ENCODE measurements around the gene CCNK. TPM values are rescaled to one million over a fixed set of nuclear protein-coding genes. Genes with fewer than 3 reads are reported as not detected.

Gene CCNK
- total RNA-seq, 2 donors from 2014 or later: 86.1 to 88.5 TPM

DNA sequence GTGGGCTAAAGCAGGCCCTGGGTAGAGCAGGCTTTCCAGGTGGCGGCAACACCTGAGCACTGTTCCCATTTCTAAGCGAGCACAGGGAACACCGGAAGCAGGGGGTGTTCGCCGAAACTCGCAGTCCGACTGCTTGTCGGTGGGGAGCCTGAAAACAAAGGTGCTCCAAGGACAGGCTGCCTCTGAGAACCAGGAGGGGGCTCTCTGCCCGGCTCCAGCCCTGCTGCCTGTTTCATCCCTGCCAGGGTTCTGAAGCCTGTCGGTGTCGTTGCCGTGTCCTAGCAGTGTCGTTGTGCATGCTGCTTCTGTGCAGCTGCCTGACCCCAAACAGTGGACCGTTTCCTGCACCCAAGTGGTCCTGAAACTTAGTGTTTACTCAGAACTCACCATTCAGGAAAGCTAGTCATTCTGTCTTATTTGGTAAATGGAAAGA, 21.8 kb downstream of the CCNK start:
- Mint-ChIP-seq H3K9me3 (no peaks in the 10 kb centered on the region), H3K36me3 (ENCODE audit: insufficient read depth in 2 of 2) (peaks cover 9 to 17% of the 10 kb centered on the region in 2 donors), H3K27me3 (ENCODE audit: low read depth) (no peaks in the 10 kb centered on the region), H3K27ac (peak overlapping the region; percentile 29), H3K4me1 (ENCODE audit: low read depth) (peaks cover 4% of the 10 kb centered on the region), H3K4me3 (no peak overlapping the region)
- no peak for DNase-seq
- peak in 1 of 2 donors; percentile 32 for ATAC-seq (replicated peaks in 1 of 2)

DNA sequence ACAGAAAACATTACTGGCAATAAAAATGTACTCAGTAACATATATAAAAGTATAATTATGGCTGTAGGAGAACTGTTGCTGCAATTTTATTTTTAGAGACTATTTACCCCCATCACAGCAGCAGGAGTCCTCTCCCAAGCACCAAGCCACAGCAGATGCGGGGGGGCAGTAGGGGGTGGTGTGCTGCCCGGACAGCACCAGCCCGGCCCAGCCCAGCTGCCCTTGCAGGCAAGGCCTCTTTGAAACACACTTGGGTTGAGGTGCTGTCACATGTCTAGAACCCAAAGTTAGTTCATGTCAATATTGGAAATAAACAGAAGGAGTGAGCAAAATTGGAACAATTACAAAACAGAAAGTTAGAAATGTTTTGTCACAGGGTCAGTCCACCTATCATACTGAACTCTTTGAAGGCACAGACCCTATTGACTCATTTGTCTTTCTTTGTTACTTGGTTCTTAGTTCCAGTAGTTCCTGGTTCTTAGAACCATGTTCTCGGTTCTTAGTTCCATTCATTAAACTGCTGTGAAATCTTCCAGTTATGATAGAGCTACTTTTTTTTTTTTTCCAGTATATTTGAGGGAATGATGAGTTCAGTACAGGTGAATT, 22.7 kb downstream of the CCNK start:
- peaks cover 4% of the 10 kb centered on the region for H3K4me1 Mint-ChIP-seq (ENCODE audit: low read depth)
- no peaks in the 10 kb centered on the region for H3K27me3 Mint-ChIP-seq (ENCODE audit: low read depth)
- ATAC-seq (replicated peaks in 1 of 2) (peak; percentile 37 to 71), DNase-seq (no peak)
- peak overlapping the region; percentile 76 for H3K27ac Mint-ChIP-seq
- no peak overlapping the region for H3K4me3 Mint-ChIP-seq
- no peaks in the 10 kb centered on the region for H3K9me3 Mint-ChIP-seq
- H3K36me3 Mint-ChIP-seq (ENCODE audit: insufficient read depth in 2 of 2): peaks cover 9 to 17% of the 10 kb centered on the region in 2 donors

DNA sequence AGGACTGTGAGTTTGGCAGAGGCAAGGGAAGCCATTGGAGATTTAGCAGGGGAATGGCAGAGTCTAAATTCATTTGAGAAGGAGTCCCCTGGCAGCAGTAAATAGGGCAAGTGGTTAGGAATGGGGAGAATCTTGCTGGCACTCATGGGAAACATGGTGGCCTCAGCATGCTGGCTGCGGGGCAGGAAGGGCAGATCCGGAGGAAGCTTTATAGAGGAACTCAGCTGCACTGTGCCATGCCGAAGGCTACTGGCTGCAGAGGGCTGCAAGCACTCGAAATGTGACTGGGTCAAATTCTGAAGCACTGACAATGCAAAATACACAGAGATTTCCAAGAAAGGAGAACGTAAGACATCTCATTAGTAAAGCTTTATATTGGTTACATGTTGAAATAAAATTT, 23.9 kb downstream of the CCNK start:
- Mint-ChIP-seq H3K4me3 (no peak overlapping the region), H3K4me1 (ENCODE audit: low read depth) (peaks cover 4% of the 10 kb centered on the region), H3K27ac (peak overlapping the region; percentile 1), H3K27me3 (ENCODE audit: low read depth) (no peaks in the 10 kb centered on the region), H3K36me3 (ENCODE audit: insufficient read depth in 2 of 2) (peaks cover 9 to 17% of the 10 kb centered on the region in 2 donors), H3K9me3 (no peaks in the 10 kb centered on the region)
- DNase-seq (no peak), ATAC-seq (replicated peaks in 1 of 2) (no peak)

DNA sequence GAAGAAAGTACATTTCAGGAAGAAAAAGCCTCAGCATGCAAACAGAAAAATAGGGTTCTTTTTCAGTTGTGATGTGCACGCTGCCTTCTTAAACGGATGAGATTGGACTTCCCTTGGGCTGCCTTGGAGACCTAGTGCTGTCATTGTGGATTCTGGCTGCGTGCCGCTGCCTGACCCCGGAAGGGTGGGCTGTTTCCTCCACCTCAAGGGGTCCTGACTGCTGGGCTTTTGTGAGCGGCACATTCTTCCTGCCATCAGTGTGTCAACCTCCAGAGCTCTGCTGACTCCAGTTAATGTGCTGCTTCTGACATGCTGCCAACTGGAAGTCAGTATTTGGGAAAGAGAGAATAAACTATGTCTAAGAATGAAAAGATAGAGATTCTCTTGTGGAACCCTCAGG, 25.1 kb downstream of the CCNK start:
- Mint-ChIP-seq H3K27ac (no peak overlapping the region), H3K9me3 (no peaks in the 10 kb centered on the region), H3K36me3 (ENCODE audit: insufficient read depth in 2 of 2) (peaks cover 7 to 14% of the 10 kb centered on the region in 2 donors), H3K4me3 (no peak overlapping the region), H3K4me1 (ENCODE audit: low read depth) (peaks cover 4% of the 10 kb centered on the region), H3K27me3 (ENCODE audit: low read depth) (no peaks in the 10 kb centered on the region)
- DNase-seq: no peak
- ATAC-seq (replicated peaks in 1 of 2): no peak

DNA sequence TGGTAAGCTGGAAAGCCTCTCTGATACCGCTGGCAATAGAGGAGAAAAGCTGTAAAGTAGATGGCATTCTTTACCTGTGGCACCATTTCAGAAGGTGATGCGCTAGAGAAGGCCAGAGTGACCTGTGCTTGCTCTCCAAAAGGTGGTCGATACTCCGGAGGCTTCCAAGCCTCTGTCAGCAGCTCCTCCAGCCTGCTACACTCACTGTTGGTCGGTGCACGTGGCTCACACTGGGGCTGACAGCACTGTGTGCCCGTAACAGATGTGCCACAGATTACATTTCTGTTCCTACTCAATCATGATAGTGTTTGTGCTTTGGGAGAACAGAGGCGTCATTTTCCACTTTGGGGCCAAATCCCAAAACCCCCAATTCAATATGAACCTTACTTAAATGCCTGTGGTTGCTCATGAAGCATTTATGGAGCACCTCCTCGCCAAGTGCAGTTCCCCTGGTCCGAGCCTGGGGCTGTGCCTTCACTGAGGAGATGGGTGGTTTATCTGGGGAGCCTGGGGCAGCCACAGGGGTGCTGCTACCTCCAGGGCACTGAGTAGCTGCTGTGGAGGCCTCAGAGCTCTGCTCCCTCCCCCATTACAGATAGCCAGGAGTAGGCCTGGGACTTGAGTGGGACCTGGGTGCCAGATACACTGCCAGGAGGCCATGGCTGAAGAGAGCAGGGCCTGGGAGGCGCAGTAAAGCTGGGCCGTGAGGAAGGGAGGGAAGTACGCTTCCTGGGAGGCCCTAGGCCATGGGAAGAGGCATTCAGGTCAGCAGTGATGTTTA, 26.8 kb downstream of the CCNK start:
- H3K36me3 Mint-ChIP-seq (ENCODE audit: insufficient read depth in 2 of 2): peaks cover 5 to 14% of the 10 kb centered on the region in 2 donors
- ATAC-seq (replicated peaks in 1 of 2): no peak
- H3K4me1 Mint-ChIP-seq (ENCODE audit: low read depth): peaks cover 4% of the 10 kb centered on the region
- H3K27ac Mint-ChIP-seq: peak overlapping the region; percentile 21
- H3K9me3 Mint-ChIP-seq: no peaks in the 10 kb centered on the region
- DNase-seq: no peak
- no peak overlapping the region for H3K4me3 Mint-ChIP-seq
- no peaks in the 10 kb centered on the region for H3K27me3 Mint-ChIP-seq (ENCODE audit: low read depth)

DNA sequence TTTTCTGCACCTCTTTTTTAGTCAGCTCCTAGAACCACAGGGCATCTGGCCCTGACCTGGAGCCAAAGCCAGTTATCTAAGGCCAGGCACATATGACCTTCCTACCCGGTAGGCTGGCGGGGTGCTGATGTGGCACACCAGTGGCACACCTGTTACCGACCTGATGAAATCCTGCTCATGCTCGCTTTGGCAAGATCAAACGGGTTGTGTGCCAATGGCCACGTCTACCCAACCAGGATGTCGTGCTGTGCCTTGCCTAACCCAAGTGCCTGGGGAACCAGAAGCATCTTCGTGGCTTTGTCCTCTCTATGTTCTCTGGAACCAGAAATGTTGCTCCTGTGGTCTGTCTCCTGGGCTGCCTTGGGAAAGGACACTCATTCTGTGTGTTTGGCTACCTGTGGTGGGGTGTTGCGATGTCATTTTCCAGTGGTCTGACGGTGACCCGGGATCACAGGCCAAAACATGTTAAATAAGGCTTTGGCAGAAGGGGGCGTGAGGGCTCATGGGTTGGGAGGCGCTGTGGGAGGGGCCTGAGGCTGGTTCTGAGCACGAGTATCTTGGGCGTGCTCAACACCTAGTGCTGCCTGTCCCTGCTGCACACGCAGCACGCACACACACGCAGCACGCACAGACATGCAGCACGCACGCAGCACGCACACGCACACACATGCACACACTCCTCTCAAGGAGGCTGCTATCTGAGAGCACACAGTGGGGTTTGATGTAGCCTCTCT, 27.9 kb downstream of the CCNK start:
- DNase-seq (no peak), ATAC-seq (replicated peaks in 1 of 2) (no peak)
- Mint-ChIP-seq H3K36me3 (ENCODE audit: insufficient read depth in 2 of 2) (peaks cover 5 to 12% of the 10 kb centered on the region in 2 donors), H3K27me3 (ENCODE audit: low read depth) (no peaks in the 10 kb centered on the region), H3K4me3 (no peak overlapping the region), H3K4me1 (ENCODE audit: low read depth) (no peaks in the 10 kb centered on the region), H3K27ac (no peak overlapping the region), H3K9me3 (no peaks in the 10 kb centered on the region)

DNA sequence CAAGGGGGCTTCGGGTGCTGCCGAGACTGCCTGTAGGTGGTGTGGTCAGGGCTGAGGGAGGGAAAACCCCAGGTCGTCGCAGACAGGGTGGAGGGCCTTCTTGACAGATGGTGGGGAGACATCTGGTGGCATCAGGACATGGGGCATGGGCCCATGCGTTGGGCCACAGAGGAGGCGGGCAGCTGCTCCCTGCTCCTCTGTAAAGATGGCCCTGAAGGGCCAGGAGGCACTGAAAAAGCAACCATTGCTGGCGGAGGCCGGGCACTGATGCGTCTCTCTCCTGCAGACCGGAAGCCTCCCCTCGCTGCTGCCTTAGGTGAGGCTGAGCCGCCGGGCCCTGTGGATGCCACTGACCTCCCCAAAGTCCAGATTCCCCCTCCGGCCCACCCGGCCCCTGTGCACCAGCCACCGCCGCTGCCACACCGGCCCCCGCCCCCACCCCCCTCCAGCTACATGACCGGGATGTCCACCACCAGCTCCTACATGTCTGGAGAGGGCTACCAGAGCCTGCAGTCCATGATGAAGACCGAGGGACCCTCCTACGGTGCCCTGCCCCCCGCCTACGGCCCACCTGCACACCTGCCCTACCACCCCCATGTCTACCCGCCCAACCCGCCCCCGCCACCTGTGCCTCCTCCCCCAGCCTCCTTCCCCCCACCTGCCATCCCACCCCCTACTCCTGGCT, 28.8 kb downstream of the CCNK start:
- Mint-ChIP-seq H3K4me1 (ENCODE audit: low read depth) (no peaks in the 10 kb centered on the region), H3K27ac (no peak overlapping the region), H3K36me3 (ENCODE audit: insufficient read depth in 2 of 2) (peaks cover under 1 to 6% of the 10 kb centered on the region in 2 donors), H3K27me3 (ENCODE audit: low read depth) (no peaks in the 10 kb centered on the region), H3K9me3 (no peaks in the 10 kb centered on the region), H3K4me3 (no peak overlapping the region)
- DNase-seq (no peak), ATAC-seq (replicated peaks in 1 of 2) (no peak)

DNA sequence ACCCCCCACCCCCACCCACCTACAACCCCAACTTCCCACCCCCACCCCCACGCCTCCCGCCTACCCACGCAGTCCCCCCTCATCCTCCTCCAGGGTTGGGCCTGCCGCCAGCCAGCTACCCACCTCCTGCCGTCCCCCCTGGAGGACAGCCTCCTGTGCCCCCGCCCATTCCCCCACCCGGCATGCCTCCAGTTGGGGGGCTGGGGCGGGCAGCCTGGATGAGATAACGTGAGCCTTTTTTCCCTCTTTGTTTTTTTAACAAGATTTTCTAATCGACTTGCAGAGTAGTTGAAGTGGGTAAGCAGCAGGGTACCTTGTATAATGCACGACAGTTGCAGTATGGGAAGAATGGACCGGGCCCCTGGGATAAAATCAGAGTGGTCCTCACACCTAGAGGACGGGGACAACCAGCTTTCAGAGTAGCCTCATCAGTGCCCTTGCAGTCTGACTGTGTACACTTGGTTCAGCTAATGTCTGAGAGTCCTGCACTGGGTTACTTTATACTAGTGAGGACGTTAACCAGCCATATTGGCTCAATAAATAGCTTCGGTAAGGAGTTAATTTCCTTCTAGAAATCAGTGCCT, 29.4 kb downstream of the CCNK start:
- H3K4me3 Mint-ChIP-seq: no peak overlapping the region
- no peak for ATAC-seq (replicated peaks in 1 of 2)
- H3K27me3 Mint-ChIP-seq (ENCODE audit: low read depth): no peaks in the 10 kb centered on the region
- peaks cover 0 to 4% of the 10 kb centered on the region in 2 donors for H3K36me3 Mint-ChIP-seq (ENCODE audit: insufficient read depth in 2 of 2)
- DNase-seq: no peak
- no peaks in the 10 kb centered on the region for H3K9me3 Mint-ChIP-seq
- no peak overlapping the region for H3K27ac Mint-ChIP-seq
- no peaks in the 10 kb centered on the region for H3K4me1 Mint-ChIP-seq (ENCODE audit: low read depth)

DNA sequence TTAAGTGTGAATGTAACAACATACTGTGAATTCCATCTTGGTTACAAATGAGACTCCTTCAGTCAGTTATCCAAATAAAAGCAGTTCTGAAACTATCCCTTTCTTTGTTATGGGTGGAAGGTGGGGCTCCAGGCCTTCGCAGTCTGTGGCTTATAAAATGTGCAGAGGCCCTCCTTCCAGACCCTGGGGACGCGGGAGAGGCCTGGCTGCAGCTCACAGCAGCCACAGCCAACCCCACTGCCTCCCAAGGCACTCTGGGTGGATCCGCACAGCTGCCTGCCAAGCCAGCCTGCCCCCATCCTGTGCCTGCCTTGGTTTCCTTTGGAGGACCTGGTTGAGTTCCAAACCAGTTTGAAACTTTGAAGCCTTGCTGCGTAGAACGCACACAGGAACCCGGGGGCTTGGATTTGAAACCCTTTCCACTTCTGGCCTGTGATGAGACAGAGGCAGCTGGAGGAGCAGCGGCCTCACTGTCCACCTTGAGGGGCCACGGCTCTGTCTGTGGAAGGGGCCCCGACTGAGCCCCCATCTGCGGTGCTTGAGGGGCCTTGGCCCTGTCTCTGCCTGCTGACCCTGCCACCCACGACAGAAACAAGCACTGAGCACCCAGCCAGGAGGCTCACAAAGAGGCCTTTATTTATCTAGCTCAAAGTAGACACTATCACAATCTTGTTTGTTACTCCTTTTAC, 30.4 kb downstream of the CCNK start:
- H3K36me3 Mint-ChIP-seq (ENCODE audit: insufficient read depth in 2 of 2): peaks cover 0 to 4% of the 10 kb centered on the region in 2 donors
- no peak for ATAC-seq (replicated peaks in 1 of 2)
- no peak for DNase-seq

DNA sequence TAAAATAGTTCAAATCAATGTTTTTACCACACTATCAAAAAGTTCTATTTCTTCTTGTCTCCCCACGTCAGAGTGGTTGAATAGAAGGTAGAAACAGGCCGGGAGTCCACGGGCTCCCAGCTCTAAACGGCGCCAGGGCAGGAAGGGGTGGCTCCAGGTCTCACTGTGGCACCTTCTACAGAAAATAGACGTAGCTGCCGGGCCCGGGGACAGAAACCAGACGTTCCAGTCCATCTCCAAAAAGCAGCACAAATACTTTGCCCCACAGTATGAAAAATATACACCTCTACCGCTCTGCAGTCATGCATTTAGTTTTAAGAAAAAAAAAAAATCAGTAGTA, 30.9 kb downstream of the CCNK start:
- Mint-ChIP-seq H3K4me1 (ENCODE audit: low read depth) (no peaks in the 10 kb centered on the region), H3K27ac (peak overlapping the region; percentile 57), H3K36me3 (ENCODE audit: insufficient read depth in 2 of 2) (peaks cover 0 to 4% of the 10 kb centered on the region in 2 donors), H3K4me3 (no peak overlapping the region), H3K9me3 (no peaks in the 10 kb centered on the region), H3K27me3 (ENCODE audit: low read depth) (no peaks in the 10 kb centered on the region)
- no peak for ATAC-seq (replicated peaks in 1 of 2)
- DNase-seq: no peak

More for the DNA sequence above, 30.4 kb downstream of the CCNK start:
- Mint-ChIP-seq H3K4me1 (ENCODE audit: low read depth) (no peaks in the 10 kb centered on the region), H3K27ac (peak overlapping the region; percentile 57), H3K9me3 (no peaks in the 10 kb centered on the region), H3K4me3 (no peak overlapping the region), H3K27me3 (ENCODE audit: low read depth) (no peaks in the 10 kb centered on the region)

DNA sequence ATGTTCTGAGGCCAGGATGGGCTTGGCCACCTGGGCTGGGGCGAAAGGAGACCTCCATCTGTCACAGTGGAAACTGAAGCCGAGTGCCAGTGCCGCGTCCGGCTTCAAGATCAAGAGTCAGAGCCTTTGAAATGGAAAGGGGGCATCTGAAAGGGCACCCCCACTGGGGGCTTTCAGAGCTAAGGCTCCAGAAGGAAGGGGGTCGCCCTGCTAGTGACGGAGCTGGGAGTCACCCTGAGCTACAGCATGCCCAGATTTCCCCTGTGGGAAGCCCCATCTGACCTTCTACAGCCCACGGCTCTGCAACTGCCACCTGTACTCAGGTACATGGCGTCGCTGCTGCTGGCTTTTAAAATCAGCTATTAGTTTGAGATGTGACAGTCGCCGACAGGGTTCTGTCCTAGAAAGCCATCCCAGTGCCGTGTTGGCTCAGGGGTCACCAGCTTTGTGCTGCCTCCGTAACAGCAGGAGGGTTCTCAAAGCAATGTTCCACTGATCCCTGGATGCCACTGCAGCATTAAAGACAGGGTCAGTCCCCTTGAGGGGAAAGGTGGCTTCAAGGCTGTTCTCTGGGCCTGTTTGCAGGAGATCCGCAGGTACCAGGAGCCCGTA, 31.5 kb downstream of the CCNK start:
- ATAC-seq (replicated peaks in 1 of 2) (no peak), DNase-seq (no peak)
- no peaks in the 10 kb centered on the region for H3K4me1 Mint-ChIP-seq (ENCODE audit: low read depth)
- no peak overlapping the region for H3K27ac Mint-ChIP-seq
- no peaks in the 10 kb centered on the region for H3K9me3 Mint-ChIP-seq
- no peaks in the 10 kb centered on the region for H3K27me3 Mint-ChIP-seq (ENCODE audit: low read depth)
- no peaks in the 10 kb centered on the region for H3K36me3 Mint-ChIP-seq (ENCODE audit: insufficient read depth in 2 of 2)
- no peak overlapping the region for H3K4me3 Mint-ChIP-seq

DNA sequence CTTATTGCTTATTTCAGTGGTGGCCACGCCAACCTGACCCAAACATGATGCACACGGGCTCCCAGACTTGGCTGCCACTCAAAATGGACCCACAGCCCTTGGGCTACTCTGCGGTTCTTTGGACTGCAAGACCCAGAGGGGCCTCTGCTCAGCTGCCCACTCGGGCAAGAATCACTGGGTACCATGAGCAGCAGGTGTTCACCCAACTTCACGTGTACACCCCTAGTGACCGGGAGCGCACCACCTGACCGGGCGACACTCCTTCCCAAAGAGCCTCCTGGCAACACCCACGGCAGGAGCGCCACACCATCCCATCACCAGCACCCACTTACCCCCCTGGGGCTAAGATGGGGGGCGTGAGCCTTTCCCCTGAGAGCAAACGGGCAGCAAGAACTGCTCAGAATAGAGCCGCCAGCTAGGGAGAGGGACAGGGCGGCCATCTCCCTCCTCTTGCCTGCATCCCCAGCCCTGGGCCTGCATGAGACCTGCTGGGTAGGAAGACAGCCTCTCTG, 32.0 kb downstream of the CCNK start:
- DNase-seq: no peak
- H3K9me3 Mint-ChIP-seq: no peaks in the 10 kb centered on the region
- H3K27ac Mint-ChIP-seq: no peak overlapping the region
- H3K4me3 Mint-ChIP-seq: no peak overlapping the region
- no peaks in the 10 kb centered on the region for H3K36me3 Mint-ChIP-seq (ENCODE audit: insufficient read depth in 2 of 2)
- ATAC-seq (replicated peaks in 1 of 2): no peak
- no peaks in the 10 kb centered on the region for H3K27me3 Mint-ChIP-seq (ENCODE audit: low read depth)
- no peaks in the 10 kb centered on the region for H3K4me1 Mint-ChIP-seq (ENCODE audit: low read depth)
